Peyer's patch (tissue), 4 donors: ENCODE data around the gene CTNNA2.

Experiments
- POLR2A ChIP-seq, 2 donors: fragments of 450-650 bp; IDR thresholded peaks; one replicate each; pipeline ENCODE4 v1.5.1; 2017; ENCODE audit warnings: antibody characterized with exemption in 2 of 2, mild to moderate bottlenecking in 2 of 2, moderate library complexity in 2 of 2
- TF ChIP-seq, protein P1 (sequence below), 6 experiments: fragments of 450-650 bp in 4 of 6; fragments of 200-600 bp in 2 of 6; sonication (generic) in 1 of 6; IDR thresholded peaks; one replicate each; pipeline ENCODE4 v1.5.1; 2017 to 2019; ENCODE audit warnings: antibody characterized with exemption in 6 of 6, mild to moderate bottlenecking in 3 of 6, moderate library complexity in 1 of 6

DNA sequence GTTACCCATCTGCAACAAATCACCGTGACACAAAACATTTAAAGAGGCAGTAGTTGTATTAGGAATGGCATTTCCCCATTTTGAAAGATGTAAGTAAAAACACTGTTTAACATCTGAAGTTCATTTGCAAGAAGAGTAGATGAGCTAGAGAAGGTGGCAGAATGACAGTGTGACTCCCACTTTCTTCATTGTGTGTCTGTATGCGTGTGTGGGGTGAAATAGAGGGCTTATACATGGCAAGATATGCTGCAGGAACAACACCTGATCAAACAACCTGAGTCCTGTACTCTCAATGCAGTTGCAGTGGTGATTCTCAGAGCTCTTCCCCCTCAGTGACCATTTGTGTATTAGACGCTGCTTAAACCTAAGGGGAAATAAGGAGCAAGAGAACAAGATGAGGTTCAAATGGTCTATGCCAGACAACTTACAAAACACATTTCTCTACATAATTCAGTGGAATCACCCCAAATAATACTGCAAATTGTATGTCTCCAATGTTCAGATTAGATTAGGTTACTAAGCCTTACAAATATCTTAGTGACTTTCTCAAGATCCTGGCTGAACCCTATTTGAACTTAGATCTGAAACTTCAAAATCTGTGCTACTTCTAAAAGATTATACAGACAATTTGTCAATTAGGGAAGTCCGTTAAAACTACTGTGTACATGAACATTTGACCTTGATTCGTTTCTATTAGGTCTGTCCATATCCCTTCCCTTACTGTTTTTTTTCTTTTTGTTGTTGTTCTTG lies 561.6 kb downstream of the CTNNA2 start:
- TF ChIP-seq, protein P1, sequence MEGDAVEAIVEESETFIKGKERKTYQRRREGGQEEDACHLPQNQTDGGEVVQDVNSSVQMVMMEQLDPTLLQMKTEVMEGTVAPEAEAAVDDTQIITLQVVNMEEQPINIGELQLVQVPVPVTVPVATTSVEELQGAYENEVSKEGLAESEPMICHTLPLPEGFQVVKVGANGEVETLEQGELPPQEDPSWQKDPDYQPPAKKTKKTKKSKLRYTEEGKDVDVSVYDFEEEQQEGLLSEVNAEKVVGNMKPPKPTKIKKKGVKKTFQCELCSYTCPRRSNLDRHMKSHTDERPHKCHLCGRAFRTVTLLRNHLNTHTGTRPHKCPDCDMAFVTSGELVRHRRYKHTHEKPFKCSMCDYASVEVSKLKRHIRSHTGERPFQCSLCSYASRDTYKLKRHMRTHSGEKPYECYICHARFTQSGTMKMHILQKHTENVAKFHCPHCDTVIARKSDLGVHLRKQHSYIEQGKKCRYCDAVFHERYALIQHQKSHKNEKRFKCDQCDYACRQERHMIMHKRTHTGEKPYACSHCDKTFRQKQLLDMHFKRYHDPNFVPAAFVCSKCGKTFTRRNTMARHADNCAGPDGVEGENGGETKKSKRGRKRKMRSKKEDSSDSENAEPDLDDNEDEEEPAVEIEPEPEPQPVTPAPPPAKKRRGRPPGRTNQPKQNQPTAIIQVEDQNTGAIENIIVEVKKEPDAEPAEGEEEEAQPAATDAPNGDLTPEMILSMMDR (IDR thresholded peaks at IDR 0.05): no peak
- TF ChIP-seq POLR2A (IDR thresholded peaks at IDR 0.05): no peak
